Measurements from ENCODE around the gene PCDHGB3.

GRCh38 chr5:141328231-141328630, 41.8 kb upstream of the PCDHGB3 start:
- TF ChIP-seq RXRA (IDR thresholded peaks at IDR 0.05; ENCODE audit: borderline replicate concordance, low read depth) (no peak), CTCF (IDR thresholded peaks at IDR 0.05) (no peak), POLR2AphosphoS5 (IDR thresholded peaks at IDR 0.05; ENCODE audit: low read depth, low read length) (no peak)

Measured in SK-N-SH (cell line).